ENCODE results near the gene PLA2G4B.

Gene PLA2G4B

GRCh38 chr15:41891226-41891625 lies 52.6 kb downstream of the PLA2G4B start:
- DNase-seq, result no peak

GRCh38 chr15:41891946-41892345 lies 53.3 kb downstream of the PLA2G4B start:
- no peak for DNase-seq

DNA sequence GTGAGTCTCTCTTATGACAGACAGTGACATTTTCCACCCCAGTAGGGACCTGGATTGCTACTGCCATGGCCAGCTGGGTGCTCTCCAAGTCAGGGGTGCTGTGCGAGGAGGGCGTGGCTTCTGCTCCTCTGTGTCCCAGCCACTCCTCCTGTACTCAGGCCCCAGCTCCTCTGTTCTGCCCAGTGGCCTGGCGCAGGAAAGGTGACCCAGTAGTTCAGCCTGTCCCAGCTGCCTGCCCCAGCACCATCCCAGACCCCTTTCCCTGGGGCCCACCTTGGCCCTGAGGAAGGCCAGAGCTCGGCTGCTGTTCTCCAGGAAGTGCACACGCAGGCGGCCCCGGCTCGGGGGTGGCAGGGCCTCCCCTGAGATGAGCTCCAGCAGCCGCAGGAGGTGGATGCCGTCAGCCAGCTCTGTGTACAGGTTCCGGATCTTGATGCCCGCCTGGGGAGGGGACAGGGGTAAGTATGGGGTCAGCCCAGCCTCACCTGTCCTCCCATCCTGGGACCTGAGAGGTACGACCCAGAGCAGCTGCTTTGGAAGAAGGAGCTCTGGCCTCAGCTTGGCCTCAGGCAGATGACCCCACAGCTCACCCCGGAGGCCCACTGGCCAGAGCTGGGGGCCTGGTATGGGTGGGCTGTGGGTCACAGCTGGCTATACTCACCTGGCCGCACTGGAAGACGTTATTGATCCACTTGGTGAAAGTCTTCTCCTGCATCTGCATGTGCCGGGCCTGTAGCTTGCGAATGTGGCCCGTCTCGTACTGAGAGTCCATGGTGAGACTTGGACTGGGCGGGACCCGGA lies 54.2 kb downstream of the PLA2G4B start:
- no peak for DNase-seq

GRCh38 chr15:41893422-41894250 lies 55.0 kb downstream of the PLA2G4B start, which contains the start of gene SPTBN5:
SPTBN5 (minus strand) TSS chr15:41894053; CDS start chr15:41893497, 556 bp downstream.
- DNase-seq, result no peak

- DNase-seq, result no peak
Observed at GRCh38 chr15:41894251-41894790, 55.7 kb downstream of the PLA2G4B start.

GRCh38 chr15:41894791-41895463 lies 56.3 kb downstream of the PLA2G4B start:
- DNase-seq, result no peak

DNA sequence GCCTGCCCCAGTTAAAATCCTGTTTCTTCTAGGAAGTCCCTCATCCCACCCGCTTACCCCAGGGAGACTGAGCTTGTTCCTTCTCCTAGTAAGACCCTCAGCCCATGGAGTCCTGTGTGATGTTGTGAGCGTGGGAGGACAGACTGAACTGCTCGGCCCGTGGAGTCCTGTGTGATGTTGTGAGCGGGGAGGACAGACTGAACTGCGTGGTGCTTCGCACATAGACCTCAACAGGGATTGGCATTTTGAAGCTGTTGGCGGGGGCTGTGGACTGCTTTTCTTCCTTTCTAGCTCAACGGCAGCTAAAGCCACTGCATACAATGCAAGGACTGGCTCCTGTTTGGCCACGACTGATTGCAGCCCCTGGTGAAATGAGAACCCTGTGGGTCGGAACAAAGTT lies 56.8 kb downstream of the PLA2G4B start:
- DNase-seq, result no peak

GRCh38 chr15:41895957-41896356 lies 57.3 kb downstream of the PLA2G4B start:
- DNase-seq, result no peak

DNA sequence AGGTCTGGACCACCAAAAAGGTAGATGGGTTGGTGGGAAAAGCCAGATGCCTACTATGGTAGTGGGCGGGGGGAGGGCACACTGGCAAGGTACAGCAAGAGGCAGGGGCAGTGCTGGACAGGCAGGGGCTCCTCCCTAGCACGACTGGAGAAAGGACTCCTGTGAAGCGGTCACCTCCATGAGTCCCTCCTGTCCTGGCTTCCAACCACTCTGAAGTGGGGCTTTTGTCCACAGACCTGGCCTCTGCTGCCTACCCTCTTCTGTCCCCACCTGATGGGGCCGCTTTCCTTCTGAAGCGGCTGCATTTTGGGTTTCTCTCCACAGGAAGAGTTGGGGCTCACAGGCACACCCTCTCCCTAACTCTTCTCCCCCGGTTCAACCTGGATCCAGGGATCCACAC lies 57.9 kb downstream of the PLA2G4B start:
- no peak for DNase-seq

GRCh38 chr15:41897363-41897799 lies 58.7 kb downstream of the PLA2G4B start:
- no peak for DNase-seq
